Endothelial cell of umbilical vein (primary cell): ENCODE measurements around the gene AMBP. TPM values are rescaled to one million over a fixed set of nuclear protein-coding genes. Genes with fewer than 3 reads are reported as not detected.

Experiments used
- BruUV-seq: library from RNA; stranded (reverse); fragments of 400-500 nt; replicated peaks from 2 replicates; lab custom pipeline; 2021; lab: Mats Ljungman, UMichigan
- CTCF ChIA-PET: fragments of 300-600, 350-600 bp; sonication (Branson Sonifier 250); formaldehyde crosslinking; loops from one replicate; lab custom pipeline; 2021; ENCODE audit warnings: antibody characterized with exemption, inconsistent platforms; lab: Charles Lee
- POLR2A ChIA-PET: fragments of 300-600, 350-600 bp; sonication (Branson Sonifier 250); formaldehyde crosslinking; loops from one replicate; lab custom pipeline; 2021; ENCODE audit warnings: antibody characterized with exemption, inconsistent platforms; lab: Charles Lee
- DNase-seq: peaks from one replicate; pipeline ENCODE4 v3.0.0-alpha.2; 2011; ENCODE audit warnings: low read depth, low spot score
- FAIRE-seq: peaks from 2 replicates; lab custom pipeline; 2011; peaks lifted over from hg19 to GRCh38; lab: Jason Lieb, UNC
- H2AFZ ChIP-seq: 2 replicates; pipeline ENCODE4 v1.6.0; 2012; ENCODE audit warnings: low read depth, low read length, control low read depth, inconsistent platforms
- H3K27ac ChIP-seq: 2 replicates; pipeline ENCODE4 v1.5.1; 2011; ENCODE audit warnings: low read depth, mild to moderate bottlenecking, control low read depth, low read length, moderate library complexity; ENCODE audit not compliant: insufficient read depth
- H3K27me3 ChIP-seq, 2 experiments: 2 replicates each; pipeline versions ENCODE4 v1.6.0 to v1.6.1; 2011; ENCODE audit warnings: low read length in 2 of 2, mixed read lengths in 1 of 2; ENCODE audit not compliant: control insufficient read depth in 2 of 2, insufficient read depth in 2 of 2
- H3K36me3 ChIP-seq, 2 experiments: 2 replicates in 1 of 2; 3 replicates in 1 of 2; pipeline ENCODE4 v1.5.1; 2011; ENCODE audit warnings: low read length in 2 of 2, mild to moderate bottlenecking in 1 of 2, moderate library complexity in 1 of 2; ENCODE audit not compliant: control insufficient read depth in 2 of 2, insufficient read depth in 2 of 2; ENCODE audit errors: extremely low read depth in 1 of 2
- H3K4me1 ChIP-seq: 3 replicates; pipeline ENCODE4 v1.5.1; 2011; ENCODE audit warnings: mild to moderate bottlenecking, low read length; ENCODE audit not compliant: control insufficient read depth, insufficient read depth; ENCODE audit errors: extremely low read depth
- H3K4me2 ChIP-seq: 2 replicates; pipeline ENCODE4 v1.6.1; 2011; ENCODE audit warnings: low read length, control low read depth, mixed read lengths; ENCODE audit not compliant: insufficient read depth
- H3K4me3 ChIP-seq, 3 experiments: fragments of 200-600 bp in 1 of 3; sonication (generic), shearing (Covaris generic) in 1 of 3; replicated peaks in 1 of 3; 2 replicates each; pipeline ENCODE4 v1.5.1; 2011 to 2016; ENCODE audit warnings: control low read depth in 3 of 3, low read length in 3 of 3, mild to moderate bottlenecking in 2 of 3, inconsistent platforms in 1 of 3, low read depth in 1 of 3, moderate library complexity in 1 of 3; ENCODE audit not compliant: insufficient read depth in 1 of 3
- H3K79me2 ChIP-seq: 2 replicates; pipeline ENCODE4 v1.6.0; 2012; ENCODE audit warnings: low read length, inconsistent platforms; ENCODE audit not compliant: control insufficient read depth, insufficient read depth
- H3K9ac ChIP-seq: replicated peaks from 2 replicates; pipeline ENCODE3; 2011; ENCODE audit warnings: low read length, control low read depth; ENCODE audit not compliant: insufficient read depth; ENCODE audit errors: extremely low read depth
- H3K9me1 ChIP-seq: replicated peaks from 3 replicates; pipeline ENCODE4 v1.6.0; 2011; ENCODE audit warnings: mild to moderate bottlenecking, low read length; ENCODE audit not compliant: control insufficient read depth, insufficient read depth; ENCODE audit errors: extremely low read depth
- H3K9me3 ChIP-seq: replicated peaks from 2 replicates; pipeline ENCODE4 v1.5.1; 2012; ENCODE audit warnings: low read length, inconsistent platforms; ENCODE audit not compliant: control insufficient read depth, insufficient read depth
- H4K20me1 ChIP-seq: replicated peaks from 2 replicates; pipeline ENCODE3; 2011; ENCODE audit warnings: mild to moderate bottlenecking, low read length; ENCODE audit not compliant: control insufficient read depth, insufficient read depth; ENCODE audit errors: extremely low read depth
- EZH2 ChIP-seq: IDR thresholded peaks from 2 replicates; pipeline ENCODE4 v1.6.1; 2012; ENCODE audit warnings: borderline replicate concordance, low read depth, mild to moderate bottlenecking, moderate library complexity, low read length, inconsistent platforms; ENCODE audit not compliant: severe bottlenecking
- FOS ChIP-seq: IDR thresholded peaks from 2 replicates; pipeline ENCODE4 v1.6.1; 2011; ENCODE audit warnings: mild to moderate bottlenecking, low read length, moderate library complexity, borderline replicate concordance; ENCODE audit not compliant: insufficient read depth
- GATA2 ChIP-seq: IDR thresholded peaks from 2 replicates; pipeline ENCODE4 v1.7.0; 2011; ENCODE audit warnings: low read depth, mild to moderate bottlenecking, moderate library complexity, mixed read lengths, low read length; ENCODE audit not compliant: insufficient read length, insufficient read depth
- JUN ChIP-seq: IDR thresholded peaks from 2 replicates; pipeline ENCODE4 v1.6.1; 2011; ENCODE audit warnings: borderline replicate concordance, low read depth; ENCODE audit not compliant: insufficient read length, insufficient read depth
- MYC ChIP-seq: IDR thresholded peaks from one replicate; pipeline ENCODE4 v1.6.1; 2011; ENCODE audit warnings: mild to moderate bottlenecking, low read depth, low read length
- POLR2A ChIP-seq: IDR thresholded peaks from 2 replicates; pipeline ENCODE4 v1.6.1; 2012; ENCODE audit warnings: low read depth, mild to moderate bottlenecking, control low read depth, low read length
- POLR2AphosphoS5 ChIP-seq: IDR thresholded peaks from 2 replicates; pipeline ENCODE4 v1.6.1; 2012; ENCODE audit warnings: low read depth, mild to moderate bottlenecking, control low read depth, low read length, moderate library complexity; ENCODE audit not compliant: insufficient read depth
- dilution Hi-C: fragments of 300-500 bp; cut with MboI; formaldehyde crosslinking; loops from one replicate; pipeline ENCODE4 v1.15.0; 2019; ENCODE audit warnings: low sequenced_read_pairs; ENCODE audit not compliant: extremely low pct_ligation_motif_present
- intact Hi-C: fragments of 100-400 bp; cut with micrococcal nuclease; formaldehyde crosslinking; loops from one replicate; pipeline ENCODE4 v1.10.0; 2022
- polyA plus RNA-seq, 4 experiments: library from polyadenylated mRNA; depleted of rRNA in 3 of 4; stranded (reverse) in 3 of 4; unstranded in 1 of 4; fragments of >200 nt; gene quantifications; 2 replicates each; pipeline versions ENCODE4 v1.2.1 to v1.2.3, GENCODE V29; 2011 to 2012; ENCODE audit warnings: missing spikeins in 1 of 4
- total RNA-seq: library from RNA; stranded (reverse); gene quantifications from 2 replicates; pipeline ENCODE4 v1.2.3, GENCODE V29; 2021
- TF ChIP-seq, protein P1 (sequence below), 2 donors: IDR thresholded peaks; 1 replicate in 1 of 2; 2 replicates in 1 of 2; pipeline ENCODE4 v1.5.1; 2011; ENCODE audit warnings: low read length in 2 of 2, mild to moderate bottlenecking in 2 of 2, moderate library complexity in 2 of 2, control low read depth in 1 of 2, inconsistent platforms in 1 of 2, low read depth in 1 of 2; ENCODE audit not compliant: insufficient read depth in 1 of 2; ENCODE audit errors: extremely low read depth in 1 of 2
- TF ChIP-seq, protein P2 (sequence below): IDR thresholded peaks from 2 replicates; pipeline ENCODE4 v1.6.1; 2011; ENCODE audit not compliant: insufficient read depth, insufficient read length

Gene AMBP
- total and polyA plus RNA-seq, 2 donors (not counting 3 experiments of a cell fraction or from before 2014, with no cell fraction given) = not detected

GRCh38 chr9:114093031-114093471 is 15.0 kb upstream of the AMBP start:
- Histone ChIP-seq H3K4me2 (no peak overlapping the region), H3K4me3 (no peak overlapping the region), H3K27me3 (peaks cover 2% of the 10 kb centered on the region in 2 experiments), H3K9me1 (no peaks in the 10 kb centered on the region), H3K9me3 (no peaks in the 10 kb centered on the region), H3K4me1 (no peaks in the 10 kb centered on the region), H2AFZ (no peak overlapping the region), H3K27ac (no peak overlapping the region), H3K79me2 (no peaks in the 10 kb centered on the region), H3K9ac (no peak overlapping the region), H3K36me3 (no peaks in the 10 kb centered on the region), H4K20me1 (no peaks in the 10 kb centered on the region)
- intact Hi-C loops (no loop called here), dilution Hi-C loops (loop anchor here (25.0 kb wide), 1 partner anchor 194 kb away; no protein-coding TSS in a partner anchor)
- ChIA-PET POLR2A (no interaction called here), CTCF (interaction anchor here (1.5 to 5.8 kb wide), 3 partner anchors 10 to 198 kb away, joined by 7 to 64 read pairs (median 9); no protein-coding TSS in a partner anchor)
- DNase-seq (no peak), FAIRE-seq (no peak)
- TF ChIP-seq, protein P1, sequence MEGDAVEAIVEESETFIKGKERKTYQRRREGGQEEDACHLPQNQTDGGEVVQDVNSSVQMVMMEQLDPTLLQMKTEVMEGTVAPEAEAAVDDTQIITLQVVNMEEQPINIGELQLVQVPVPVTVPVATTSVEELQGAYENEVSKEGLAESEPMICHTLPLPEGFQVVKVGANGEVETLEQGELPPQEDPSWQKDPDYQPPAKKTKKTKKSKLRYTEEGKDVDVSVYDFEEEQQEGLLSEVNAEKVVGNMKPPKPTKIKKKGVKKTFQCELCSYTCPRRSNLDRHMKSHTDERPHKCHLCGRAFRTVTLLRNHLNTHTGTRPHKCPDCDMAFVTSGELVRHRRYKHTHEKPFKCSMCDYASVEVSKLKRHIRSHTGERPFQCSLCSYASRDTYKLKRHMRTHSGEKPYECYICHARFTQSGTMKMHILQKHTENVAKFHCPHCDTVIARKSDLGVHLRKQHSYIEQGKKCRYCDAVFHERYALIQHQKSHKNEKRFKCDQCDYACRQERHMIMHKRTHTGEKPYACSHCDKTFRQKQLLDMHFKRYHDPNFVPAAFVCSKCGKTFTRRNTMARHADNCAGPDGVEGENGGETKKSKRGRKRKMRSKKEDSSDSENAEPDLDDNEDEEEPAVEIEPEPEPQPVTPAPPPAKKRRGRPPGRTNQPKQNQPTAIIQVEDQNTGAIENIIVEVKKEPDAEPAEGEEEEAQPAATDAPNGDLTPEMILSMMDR (IDR thresholded peaks at IDR 0.05; ENCODE audit: extremely low read depth in 1 of 2, insufficient read depth in 1 of 2, low read depth in 1 of 2, low read length in 2 of 2) = no peak
- no TSS peak for BruUV-seq

- Histone ChIP-seq H3K9me3 (no peaks in the 10 kb centered on the region), H3K27me3 (peaks cover 2% of the 10 kb centered on the region in 2 experiments), H4K20me1 (no peaks in the 10 kb centered on the region), H3K9me1 (no peaks in the 10 kb centered on the region), H3K36me3 (no peaks in the 10 kb centered on the region), H3K27ac (no peak overlapping the region), H3K4me3 (no peak overlapping the region), H3K79me2 (no peaks in the 10 kb centered on the region), H2AFZ (no peak overlapping the region), H3K9ac (no peak overlapping the region), H3K4me2 (no peak overlapping the region), H3K4me1 (no peaks in the 10 kb centered on the region)
- ChIA-PET CTCF (interaction anchor here (1.5 to 5.8 kb wide), 3 partner anchors 10 to 199 kb away, joined by 7 to 64 read pairs (median 9); no protein-coding TSS in a partner anchor), POLR2A (no interaction called here)
- TF ChIP-seq, protein P1 (IDR thresholded peaks at IDR 0.05; ENCODE audit: extremely low read depth in 1 of 2, insufficient read depth in 1 of 2, low read depth in 1 of 2, low read length in 2 of 2) = no peak
- TF ChIP-seq POLR2A (no peak), POLR2AphosphoS5 (no peak), FOS (no peak), MYC (no peak), GATA2 (no peak), JUN (no peak), EZH2 (no peak)
- TF ChIP-seq, protein P2, sequence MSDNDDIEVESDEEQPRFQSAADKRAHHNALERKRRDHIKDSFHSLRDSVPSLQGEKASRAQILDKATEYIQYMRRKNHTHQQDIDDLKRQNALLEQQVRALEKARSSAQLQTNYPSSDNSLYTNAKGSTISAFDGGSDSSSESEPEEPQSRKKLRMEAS = no peak
- intact Hi-C loops = no loop called here
- dilution Hi-C loops = loop anchor here (25.0 kb wide), 1 partner anchor 195 kb away; no protein-coding TSS in a partner anchor
- BruUV-seq = no TSS peak
- FAIRE-seq = no peak
- no peak for DNase-seq
Measured at GRCh38 chr9:114092336-114092735, 14.2 kb upstream of the AMBP start.
